ENCODE data around the gene CDC6.

GRCh38 chr17:40303708-40304551 is 16.3 kb downstream of the CDC6 start:
- TF ChIP-seq YY1 (IDR thresholded peaks at IDR 0.05; ENCODE audit: low read depth, low read length) (no peak), E2F6 (IDR thresholded peaks at IDR 0.05) (no peak), JUN (IDR thresholded peaks at IDR 0.05; ENCODE audit: low read depth, low read length) (no peak), POLR2AphosphoS5 (IDR thresholded peaks at IDR 0.05; ENCODE audit: low read depth, low read length) (no peak), POLR2A (IDR thresholded peaks at IDR 0.05; ENCODE audit: control extremely low read depth in 1 of 2, low read depth in 2 of 2, low read length in 2 of 2) (no peak), USF2 (IDR thresholded peaks at IDR 0.05; ENCODE audit: low read length) (no peak), CTCF (IDR thresholded peaks at IDR 0.05; ENCODE audit: control extremely low read depth in 1 of 3, insufficient read depth in 1 of 3, low read depth in 1 of 3, low read length in 3 of 3) (no peak), BACH1 (IDR thresholded peaks at IDR 0.05; ENCODE audit: low read length) (no peak), ATF2 (IDR thresholded peaks at IDR 0.05; ENCODE audit: low read length) (no peak), FOSL1 (IDR thresholded peaks at IDR 0.05; ENCODE audit: insufficient read depth, low read depth, low read length) (no peak), SP1 (IDR thresholded peaks at IDR 0.05; ENCODE audit: low read depth, low read length) (no peak)
